ENCODE results near the gene HSPB8.

- TF ChIP-seq CHD2 (IDR thresholded peaks at IDR 0.05; ENCODE audit: low read length, partially characterized antibody) (no peak), CTCF (IDR thresholded peaks at IDR 0.05) (no peak), RFX5 (IDR thresholded peaks at IDR 0.05; ENCODE audit: low read length) (no peak), FOXM1 (IDR thresholded peaks at IDR 0.05; ENCODE audit: low read depth) (no peak), EZH2phosphoT487 (IDR thresholded peaks at IDR 0.05; ENCODE audit: borderline replicate concordance, low read depth) (no peak), RCOR1 (IDR thresholded peaks at IDR 0.05; ENCODE audit: low read length) (no peak), ELF1 (IDR thresholded peaks at IDR 0.05) (no peak)
These were observed 28.4 kb downstream of the HSPB8 start for GRCh38 chr12:119207063-119207560.

Measured in SK-N-SH (cell line).